ENCODE data around the gene INTS3.

The INTS3 gene

DNA sequence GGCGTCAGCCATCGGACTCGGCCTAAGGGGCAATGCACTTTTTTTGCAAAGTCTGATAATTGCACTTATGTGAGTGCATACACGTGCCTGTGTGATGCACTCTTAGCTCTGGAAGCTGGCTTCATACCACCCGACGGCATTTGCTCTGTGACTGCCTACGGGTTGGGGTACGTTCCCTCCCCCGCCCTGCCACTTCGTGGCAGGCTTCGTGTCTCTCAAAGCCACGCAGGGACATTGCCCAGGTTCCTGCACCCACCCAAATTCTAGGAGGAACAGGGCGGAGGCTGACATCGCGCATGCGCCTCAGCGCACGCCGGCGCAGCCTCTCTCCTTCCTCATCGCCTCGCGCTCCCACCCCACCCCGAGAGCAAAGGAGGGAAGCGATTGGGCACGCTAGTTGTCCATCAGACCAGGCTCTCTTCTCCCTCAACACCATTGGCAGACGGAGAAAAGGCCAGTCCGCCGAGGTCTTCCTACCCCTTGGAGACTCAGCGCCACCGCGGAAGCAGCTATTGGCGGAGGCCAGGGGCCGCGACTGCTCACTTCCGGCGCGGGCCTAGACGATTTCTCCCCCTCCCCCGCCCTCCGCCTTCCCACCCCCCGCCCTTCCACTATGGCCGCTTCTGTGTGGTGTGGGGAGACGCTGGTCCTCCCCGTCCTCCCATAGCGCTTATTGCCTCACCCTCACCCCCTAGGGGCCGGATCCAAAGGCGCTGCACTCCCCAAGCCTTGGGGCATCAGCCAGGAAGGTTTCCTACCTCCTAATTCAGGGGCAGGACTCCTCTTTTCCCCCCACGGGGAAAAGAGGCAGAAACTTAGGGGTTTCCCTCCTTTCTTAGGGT is at the start of gene INTS3:
INTS3 (plus strand) TSS at position 588 of the 842 bp plus-strand sequence. CDS start 585 bp downstream, outside the sequence.
- FAIRE-seq, result peak; percentile 85

DNA sequence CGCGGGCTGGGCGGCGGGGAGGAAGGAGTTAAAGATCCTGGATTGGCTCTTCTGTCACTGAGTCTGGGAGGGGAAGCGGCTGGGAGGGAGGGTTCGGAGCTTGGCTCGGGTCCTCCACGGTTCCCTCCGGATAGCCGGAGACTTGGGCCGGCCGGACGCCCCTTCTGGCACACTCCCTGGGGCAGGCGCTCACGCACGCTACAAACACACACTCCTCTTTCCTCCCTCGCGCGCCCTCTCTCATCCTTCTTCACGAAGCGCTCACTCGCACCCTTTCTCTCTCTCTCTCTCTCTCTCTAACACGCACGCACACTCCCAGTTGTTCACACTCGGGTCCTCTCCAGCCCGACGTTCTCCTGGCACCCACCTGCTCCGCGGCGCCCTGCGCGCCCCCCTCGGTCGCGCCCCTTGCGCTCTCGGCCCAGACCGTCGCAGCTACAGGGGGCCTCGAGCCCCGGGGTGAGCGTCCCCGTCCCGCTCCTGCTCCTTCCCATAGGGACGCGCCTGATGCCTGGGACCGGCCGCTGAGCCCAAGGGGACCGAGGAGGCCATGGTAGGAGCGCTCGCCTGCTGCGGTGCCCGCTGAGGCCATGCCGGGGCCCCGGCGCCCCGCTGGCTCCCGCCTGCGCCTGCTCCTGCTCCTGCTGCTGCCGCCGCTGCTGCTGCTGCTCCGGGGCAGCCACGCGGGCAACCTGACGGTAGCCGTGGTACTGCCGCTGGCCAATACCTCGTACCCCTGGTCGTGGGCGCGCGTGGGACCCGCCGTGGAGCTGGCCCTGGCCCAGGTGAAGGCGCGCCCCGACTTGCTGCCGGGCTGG is 49.1 kb upstream of the INTS3 start, which contains the start of gene NPR1:
NPR1 (plus strand) TSS at position 170 of the 818 bp plus-strand sequence; CDS start at position 591, 421 bp downstream.
- FAIRE-seq, result no peak

DNA sequence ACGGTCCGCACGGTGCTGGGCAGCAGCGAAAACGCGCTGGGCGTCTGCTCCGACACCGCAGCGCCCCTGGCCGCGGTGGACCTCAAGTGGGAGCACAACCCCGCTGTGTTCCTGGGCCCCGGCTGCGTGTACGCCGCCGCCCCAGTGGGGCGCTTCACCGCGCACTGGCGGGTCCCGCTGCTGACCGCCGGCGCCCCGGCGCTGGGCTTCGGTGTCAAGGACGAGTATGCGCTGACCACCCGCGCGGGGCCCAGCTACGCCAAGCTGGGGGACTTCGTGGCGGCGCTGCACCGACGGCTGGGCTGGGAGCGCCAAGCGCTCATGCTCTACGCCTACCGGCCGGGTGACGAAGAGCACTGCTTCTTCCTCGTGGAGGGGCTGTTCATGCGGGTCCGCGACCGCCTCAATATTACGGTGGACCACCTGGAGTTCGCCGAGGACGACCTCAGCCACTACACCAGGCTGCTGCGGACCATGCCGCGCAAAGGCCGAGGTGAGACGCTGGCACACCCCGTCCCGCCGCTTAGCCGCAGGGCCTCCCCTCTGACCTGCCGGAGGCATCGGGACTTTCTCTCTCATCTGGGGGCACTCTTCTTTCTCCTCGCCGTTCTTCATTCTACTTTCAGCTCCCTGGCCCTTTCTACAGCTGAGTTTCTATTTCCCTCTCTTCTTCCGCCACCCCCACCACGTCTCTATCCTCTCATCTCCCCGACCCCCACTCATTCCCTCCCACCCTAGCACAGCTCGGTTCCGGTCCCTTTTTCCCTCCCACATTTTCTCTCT is 48.3 kb upstream of the INTS3 start:
- FAIRE-seq, result no peak

DNA sequence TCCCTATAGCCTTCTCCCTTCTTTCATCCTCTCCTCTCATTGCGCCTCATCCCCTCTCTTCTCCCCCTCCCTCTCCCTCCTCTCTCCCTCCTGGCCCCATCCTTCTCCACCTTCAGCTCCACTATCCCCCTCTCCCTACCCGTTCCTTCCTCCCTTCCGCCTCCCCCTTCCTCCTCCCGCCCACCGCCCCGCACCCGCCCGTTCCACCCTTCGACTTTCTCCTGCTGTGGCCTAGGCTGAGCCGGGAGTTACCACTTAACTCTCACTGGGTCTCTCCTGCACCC is 47.8 kb upstream of the INTS3 start:
- no peak for FAIRE-seq

DNA sequence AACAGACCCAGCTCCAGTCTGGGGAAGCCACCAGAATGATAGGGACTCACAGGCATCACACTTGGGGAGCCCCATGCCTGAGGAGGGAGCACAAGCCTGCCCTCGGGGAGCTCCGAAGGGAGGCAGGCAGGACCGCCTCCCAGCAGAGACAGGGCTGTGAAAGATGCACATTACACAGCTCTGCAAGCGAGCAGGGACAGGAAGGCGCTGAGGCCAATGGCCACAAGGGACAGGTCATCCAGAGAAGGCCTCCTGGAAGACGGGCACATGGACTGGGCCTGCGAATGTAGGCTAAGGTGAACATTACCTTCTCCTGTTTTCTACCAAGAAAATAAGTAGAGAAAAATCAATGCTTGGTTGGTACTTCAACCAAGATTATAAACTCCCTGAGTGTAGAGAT is 45.1 kb upstream of the INTS3 start:
- no peak for FAIRE-seq

- no peak for FAIRE-seq
Measured at GRCh38 chr1:153683854-153684253, 44.0 kb upstream of the INTS3 start.

DNA sequence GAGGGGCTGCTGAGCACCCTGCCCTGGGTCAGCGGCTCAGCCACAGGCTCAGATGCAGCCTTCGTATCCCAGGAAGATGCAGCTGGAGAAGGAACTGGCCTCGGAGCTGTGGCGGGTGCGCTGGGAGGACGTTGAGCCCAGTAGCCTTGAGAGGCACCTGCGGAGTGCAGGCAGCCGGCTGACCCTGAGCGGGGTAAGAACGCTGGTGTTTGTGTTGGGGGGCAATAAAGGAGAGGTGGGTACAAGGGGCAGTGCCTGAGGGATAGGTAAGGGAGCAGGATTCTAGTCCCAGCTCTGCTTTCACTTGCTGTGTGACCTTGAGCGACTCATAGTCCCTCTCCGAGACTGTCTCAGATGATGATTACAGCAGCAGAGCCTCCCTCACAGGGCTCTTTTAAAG is 43.0 kb upstream of the INTS3 start:
- no peak for FAIRE-seq

DNA sequence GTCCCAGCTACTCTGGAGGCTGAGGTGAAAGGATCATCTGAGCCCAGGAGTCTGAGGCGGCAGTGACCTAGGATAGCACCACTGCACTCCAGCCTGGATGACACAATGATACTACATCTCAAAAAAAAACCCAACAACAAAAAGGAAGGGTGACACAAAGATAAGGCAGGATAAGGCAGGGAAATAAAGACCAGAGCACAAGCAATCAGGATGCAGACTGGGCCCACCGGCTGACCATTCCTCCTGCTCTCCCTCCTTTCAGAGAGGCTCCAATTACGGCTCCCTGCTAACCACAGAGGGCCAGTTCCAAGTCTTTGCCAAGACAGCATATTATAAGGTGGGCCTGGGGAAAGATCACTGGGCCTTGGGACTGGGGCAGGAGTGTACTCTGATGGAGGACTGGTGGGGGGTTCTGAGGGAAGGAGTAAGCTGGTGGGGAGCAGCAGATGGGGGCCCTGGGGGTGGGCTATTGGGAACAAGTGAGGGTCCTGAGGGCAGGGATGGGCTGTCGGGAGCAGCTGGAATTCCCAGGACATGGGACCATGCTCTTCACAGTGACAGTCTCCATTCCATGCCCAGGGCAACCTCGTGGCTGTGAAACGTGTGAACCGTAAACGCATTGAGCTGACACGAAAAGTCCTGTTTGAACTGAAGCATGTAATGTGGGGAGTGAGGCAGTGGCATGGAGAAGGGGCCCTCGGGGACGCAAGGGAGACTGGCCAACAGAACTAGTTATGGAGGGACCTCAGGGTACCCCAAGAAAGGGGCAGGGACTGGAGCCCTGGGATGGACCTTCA is 42.1 kb upstream of the INTS3 start:
- no peak for FAIRE-seq

GRCh38 chr1:153687346-153688125 is 40.3 kb upstream of the INTS3 start:
- FAIRE-seq, result no peak

DNA sequence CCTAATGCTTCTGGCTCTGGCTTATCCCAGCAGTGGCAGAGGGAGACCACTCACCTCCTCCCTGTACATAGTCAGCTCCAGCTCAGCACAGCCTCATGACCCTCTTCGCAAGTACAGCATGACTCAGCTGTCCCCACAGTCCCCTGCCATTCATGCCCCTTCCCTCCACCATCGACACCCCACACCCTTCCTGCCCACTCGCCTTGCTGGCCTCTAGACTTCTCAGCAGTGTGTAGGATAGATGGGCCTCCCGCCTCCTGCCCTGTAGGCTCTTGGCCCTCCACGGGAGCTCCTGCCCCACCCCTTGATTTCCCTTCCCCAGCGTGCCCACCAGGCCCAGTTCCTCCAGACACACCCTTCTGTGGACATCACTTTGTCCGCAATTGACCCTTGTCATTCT is 39.6 kb upstream of the INTS3 start:
- FAIRE-seq, result no peak

DNA sequence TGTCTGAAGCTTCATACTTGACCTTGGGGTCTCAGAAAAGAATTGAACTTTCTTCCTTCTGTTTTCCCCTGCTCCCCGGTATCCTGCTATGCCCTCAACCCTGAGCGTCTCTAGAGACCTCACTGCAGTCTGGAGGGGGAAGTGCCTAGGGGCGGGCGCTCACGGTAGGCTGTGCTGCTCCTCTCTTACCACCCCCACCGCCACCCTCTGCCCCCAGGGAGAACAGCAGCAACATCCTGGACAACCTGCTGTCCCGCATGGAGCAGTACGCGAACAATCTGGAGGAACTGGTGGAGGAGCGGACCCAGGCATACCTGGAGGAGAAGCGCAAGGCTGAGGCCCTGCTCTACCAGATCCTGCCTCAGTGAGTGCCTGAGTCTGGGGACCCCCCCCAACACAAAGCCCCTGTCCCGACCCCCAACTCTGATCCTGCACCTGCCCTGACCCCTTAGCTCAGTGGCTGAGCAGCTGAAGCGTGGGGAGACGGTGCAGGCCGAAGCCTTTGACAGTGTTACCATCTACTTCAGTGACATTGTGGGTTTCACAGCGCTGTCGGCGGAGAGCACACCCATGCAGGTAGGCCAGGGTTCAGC is 39.0 kb upstream of the INTS3 start:
- FAIRE-seq, result no peak

- FAIRE-seq, result no peak
Measured at GRCh38 chr1:153693466-153693865, 34.4 kb upstream of the INTS3 start.

GRCh38 chr1:153696741-153697140 is 31.1 kb upstream of the INTS3 start:
- FAIRE-seq, result no peak

DNA sequence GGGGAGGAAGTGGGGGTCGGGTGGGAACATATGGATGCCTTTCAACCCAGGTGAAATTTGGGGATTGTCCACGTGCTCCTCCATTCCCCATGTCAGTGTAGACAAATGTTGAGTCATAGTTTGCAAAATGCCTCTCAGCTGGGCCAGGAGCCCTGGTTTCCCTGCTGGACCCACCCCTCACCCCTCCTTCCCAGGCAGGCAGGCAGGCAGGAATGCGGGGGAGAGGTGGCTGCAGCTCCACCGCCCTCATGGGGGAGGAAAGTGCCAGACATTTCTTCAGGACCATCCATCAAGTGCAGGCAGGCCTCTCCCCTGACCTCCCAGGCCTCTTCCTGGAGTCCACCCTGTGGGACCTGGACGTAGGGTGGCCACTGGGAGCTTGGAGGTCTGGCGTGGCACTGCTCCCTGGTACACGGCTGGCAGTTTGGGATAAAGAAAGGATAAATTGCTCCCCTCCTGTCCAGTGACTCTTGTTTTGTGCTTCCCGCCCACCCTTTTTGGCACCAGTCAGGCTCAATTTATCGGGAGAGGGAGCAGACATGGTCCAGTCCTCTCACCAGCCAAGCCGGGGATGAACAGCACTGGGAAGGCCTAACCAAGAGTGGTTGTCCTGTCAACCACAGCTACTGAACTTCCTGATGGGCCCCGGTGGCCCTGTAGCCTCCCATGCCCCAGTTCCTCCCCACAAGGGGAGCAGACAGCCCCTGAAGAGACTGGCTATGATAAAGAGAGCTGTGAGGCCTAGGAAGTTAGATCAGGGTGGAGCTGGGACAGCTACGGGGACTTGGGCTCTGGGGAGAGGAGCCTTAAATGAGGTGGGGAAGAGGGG is 30.4 kb upstream of the INTS3 start:
- FAIRE-seq, result no peak

GRCh38 chr1:153698020-153698922 is 29.6 kb upstream of the INTS3 start:
- no peak for FAIRE-seq

- FAIRE-seq, result no peak
Measured at GRCh38 chr1:153698923-153699714, 28.7 kb upstream of the INTS3 start.

- no peak for FAIRE-seq
Measured at GRCh38 chr1:153699768-153700167, 28.1 kb upstream of the INTS3 start.

GRCh38 chr1:153705484-153705883 is 22.4 kb upstream of the INTS3 start:
- FAIRE-seq, result no peak
